ENCODE data around the gene GREB1. TPM values are rescaled to one million over a fixed set of nuclear protein-coding genes. Genes with fewer than 3 reads are reported as not detected.

The GREB1 gene
- total RNA-seq, 1 donor from 2014 or later = 2.3 TPM

DNA sequence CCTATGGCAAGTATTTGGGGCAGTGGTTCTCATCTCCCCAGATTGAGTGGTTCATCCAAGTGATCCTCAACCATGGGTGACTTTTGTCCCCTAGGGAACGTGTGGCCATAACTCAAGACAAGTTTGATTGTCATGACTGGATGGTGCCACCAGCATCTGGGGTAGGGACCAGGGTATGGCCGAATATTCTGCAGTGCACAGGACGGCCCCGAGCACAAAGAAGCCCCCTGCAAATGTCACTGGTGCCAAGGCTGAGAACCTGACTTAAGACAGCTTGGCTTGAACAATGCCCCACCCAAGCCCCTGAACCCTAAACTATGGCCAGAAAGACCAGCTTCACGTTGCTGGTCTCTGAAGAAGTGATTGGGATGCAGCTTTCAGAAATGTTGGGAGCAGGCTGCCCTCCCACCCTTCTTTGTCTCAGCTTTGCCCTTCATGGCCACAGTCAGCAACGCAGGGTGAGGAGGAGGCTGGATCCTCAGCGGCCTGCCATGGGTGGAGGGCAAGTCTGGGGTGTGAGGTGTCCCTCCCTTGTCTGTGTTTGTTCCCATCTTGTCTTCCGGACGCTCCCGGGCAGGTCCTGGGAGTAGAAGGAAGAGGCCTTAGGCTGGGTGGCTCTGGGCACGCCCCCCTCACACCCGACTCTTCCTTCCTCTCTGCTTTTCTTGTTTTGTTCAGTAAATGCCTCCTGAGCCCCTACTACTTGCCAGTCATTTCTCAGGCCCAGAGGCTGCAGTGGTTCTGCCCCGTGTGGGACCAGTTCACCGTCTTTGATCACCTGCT, 43.4 kb downstream of the GREB1 start:
- H3K4me1 ChIP-seq = no peaks in the 10 kb centered on the region
- DNase-seq (peak; percentile 30), ATAC-seq (no peak)
- H3K4me3 ChIP-seq = no peak overlapping the region
- TF ChIP-seq, protein P1, sequence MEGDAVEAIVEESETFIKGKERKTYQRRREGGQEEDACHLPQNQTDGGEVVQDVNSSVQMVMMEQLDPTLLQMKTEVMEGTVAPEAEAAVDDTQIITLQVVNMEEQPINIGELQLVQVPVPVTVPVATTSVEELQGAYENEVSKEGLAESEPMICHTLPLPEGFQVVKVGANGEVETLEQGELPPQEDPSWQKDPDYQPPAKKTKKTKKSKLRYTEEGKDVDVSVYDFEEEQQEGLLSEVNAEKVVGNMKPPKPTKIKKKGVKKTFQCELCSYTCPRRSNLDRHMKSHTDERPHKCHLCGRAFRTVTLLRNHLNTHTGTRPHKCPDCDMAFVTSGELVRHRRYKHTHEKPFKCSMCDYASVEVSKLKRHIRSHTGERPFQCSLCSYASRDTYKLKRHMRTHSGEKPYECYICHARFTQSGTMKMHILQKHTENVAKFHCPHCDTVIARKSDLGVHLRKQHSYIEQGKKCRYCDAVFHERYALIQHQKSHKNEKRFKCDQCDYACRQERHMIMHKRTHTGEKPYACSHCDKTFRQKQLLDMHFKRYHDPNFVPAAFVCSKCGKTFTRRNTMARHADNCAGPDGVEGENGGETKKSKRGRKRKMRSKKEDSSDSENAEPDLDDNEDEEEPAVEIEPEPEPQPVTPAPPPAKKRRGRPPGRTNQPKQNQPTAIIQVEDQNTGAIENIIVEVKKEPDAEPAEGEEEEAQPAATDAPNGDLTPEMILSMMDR (IDR thresholded peaks at IDR 0.05) = no peak
- intact Hi-C loops (cut with DNase I) = no loop called here
- H3K27me3 ChIP-seq (ENCODE audit: low read depth) = no peaks in the 10 kb centered on the region
- H3K9me3 ChIP-seq = no peaks in the 10 kb centered on the region
- H3K36me3 ChIP-seq = no peaks in the 10 kb centered on the region
- H3K27ac ChIP-seq = no peak overlapping the region

DNA sequence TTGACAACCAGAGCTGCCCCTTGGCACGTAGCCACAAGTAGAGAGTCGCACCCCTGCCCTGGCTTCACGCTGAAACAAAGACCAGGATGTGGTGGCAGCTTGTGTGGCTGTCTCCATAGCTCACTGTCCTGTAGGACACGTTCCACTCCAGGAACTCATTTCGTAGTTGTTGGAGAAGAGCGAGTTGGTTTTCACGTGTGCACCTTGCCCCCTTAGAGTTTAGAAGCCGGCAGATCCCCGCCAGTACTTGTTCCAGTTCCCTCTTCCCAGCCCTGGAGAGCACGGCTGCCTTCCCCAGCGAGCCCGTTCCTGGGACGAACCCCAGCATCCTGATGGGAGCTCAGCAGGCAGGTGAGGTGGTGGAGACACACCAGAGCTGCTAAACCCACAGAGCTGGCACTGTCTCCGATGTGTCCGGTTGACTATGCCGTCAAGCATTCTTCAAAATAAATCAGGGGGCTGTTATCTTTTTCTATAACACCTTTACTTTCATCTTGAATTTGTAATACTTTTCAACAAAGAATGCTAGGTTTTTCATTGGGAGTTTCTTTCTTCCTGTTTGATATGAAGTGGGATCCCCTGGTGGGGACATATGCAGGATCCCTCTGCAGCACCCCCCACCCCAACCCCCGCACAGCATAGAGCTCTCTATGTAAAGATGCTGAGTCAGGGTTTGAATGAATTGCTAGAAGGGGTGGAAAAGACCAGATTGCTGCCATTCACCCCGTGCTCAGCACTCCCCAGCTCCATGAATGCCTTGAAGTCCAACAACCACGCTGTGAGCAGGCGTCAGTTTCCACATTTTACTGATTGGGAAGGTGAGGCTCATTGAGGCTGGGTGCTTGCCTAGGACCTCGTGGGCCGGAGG, 44.5 kb downstream of the GREB1 start:
- DNase-seq (no peak), ATAC-seq (no peak)
- Histone ChIP-seq H3K4me1 (peaks cover 4% of the 10 kb centered on the region), H3K27me3 (ENCODE audit: low read depth) (no peaks in the 10 kb centered on the region), H3K36me3 (no peaks in the 10 kb centered on the region), H3K4me3 (no peak overlapping the region), H3K9me3 (no peaks in the 10 kb centered on the region), H3K27ac (no peak overlapping the region)
- intact Hi-C loops (cut with DNase I) = no loop called here
- TF ChIP-seq, protein P1 (IDR thresholded peaks at IDR 0.05) = no peak

DNA sequence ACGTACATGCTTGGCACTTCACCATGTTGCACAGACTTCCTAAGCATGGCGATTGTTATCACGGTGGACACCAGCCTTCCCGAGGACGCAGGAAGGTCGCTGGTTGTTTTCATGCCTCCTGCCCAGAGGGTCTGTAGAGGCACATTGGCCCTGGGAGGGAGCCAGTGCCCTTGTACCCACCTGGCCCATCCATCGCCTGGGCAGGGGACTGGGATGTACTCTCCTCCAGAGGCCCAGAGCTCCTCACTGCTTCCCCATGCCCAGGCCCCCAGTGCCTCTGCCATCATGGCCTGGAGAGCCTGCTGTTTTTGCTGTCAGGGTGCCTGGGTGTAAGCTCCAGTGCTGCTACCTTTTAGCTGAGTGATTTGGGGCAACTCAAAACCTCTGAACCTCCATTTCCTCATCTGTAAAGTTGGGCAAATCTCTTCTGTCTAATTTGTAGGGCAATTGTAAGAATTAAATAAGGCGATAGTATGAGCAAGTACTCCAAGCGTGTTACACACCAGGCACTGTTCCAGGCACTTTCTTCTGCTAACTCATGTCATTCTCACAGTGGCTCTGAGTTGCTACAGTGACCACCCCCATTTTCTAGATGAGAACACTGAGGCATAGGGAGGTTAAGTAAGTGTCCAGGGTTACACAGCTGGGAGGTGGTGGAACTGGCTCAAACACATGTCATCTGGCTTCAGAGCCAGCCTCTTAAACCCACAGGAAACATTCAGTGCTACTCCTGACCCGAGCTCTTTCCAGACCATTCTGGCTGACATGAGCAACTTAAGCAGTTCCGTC, 45.3 kb downstream of the GREB1 start:
- TF ChIP-seq, protein P1 (IDR thresholded peaks at IDR 0.05) = no peak
- H3K4me1 ChIP-seq = peaks cover 9% of the 10 kb centered on the region
- H3K9me3 ChIP-seq = no peaks in the 10 kb centered on the region
- no peak overlapping the region for H3K4me3 ChIP-seq
- H3K27ac ChIP-seq = no peak overlapping the region
- H3K27me3 ChIP-seq (ENCODE audit: low read depth) = no peaks in the 10 kb centered on the region
- no peak for ATAC-seq
- H3K36me3 ChIP-seq = no peaks in the 10 kb centered on the region
- no peak for DNase-seq
- intact Hi-C loops (cut with DNase I) = no loop called here

DNA sequence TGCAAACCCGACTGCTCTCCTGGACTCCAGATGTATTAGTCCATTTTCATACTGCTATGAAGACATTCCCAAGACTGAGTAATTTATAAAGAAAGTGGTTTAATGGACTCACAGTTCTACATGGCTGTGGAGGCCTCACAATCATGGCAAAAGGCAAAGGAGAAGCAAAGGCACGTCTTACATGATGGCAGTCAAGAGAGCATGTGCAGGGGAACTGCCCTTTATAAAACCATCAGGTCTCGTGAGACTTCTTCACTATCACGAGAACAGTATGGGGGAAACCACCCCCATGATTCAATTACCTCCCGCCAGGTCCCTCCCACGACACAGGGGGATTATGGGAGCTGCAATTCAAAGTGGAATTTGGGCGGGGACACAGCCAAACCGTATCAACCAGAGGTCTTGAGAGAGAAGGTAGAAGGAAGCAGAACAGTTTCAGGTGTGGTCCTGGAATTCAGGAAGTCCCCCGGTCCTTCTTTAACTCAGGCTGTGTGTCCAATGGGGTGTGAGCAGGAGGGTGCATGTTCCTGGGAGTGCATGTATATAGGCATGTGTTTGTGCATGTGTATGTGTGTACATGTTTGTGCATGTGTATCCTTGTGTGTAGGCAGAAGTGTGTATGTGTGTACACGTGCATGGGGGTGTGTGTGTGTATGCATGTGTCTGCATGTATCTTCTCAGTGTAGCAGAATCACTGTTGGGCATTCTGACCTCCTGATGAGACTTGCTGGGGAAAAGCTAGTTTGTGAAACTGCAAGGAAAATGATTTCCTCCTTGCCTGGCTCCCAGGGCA, 46.2 kb downstream of the GREB1 start:
- intact Hi-C loops (cut with DNase I) = no loop called here
- no peaks in the 10 kb centered on the region for H3K36me3 ChIP-seq
- peaks cover 9% of the 10 kb centered on the region for H3K4me1 ChIP-seq
- TF ChIP-seq, protein P1 (IDR thresholded peaks at IDR 0.05) = no peak
- no peak overlapping the region for H3K27ac ChIP-seq
- no peaks in the 10 kb centered on the region for H3K9me3 ChIP-seq
- DNase-seq = no peak
- no peak overlapping the region for H3K4me3 ChIP-seq
- no peaks in the 10 kb centered on the region for H3K27me3 ChIP-seq (ENCODE audit: low read depth)
- ATAC-seq = no peak

DNA sequence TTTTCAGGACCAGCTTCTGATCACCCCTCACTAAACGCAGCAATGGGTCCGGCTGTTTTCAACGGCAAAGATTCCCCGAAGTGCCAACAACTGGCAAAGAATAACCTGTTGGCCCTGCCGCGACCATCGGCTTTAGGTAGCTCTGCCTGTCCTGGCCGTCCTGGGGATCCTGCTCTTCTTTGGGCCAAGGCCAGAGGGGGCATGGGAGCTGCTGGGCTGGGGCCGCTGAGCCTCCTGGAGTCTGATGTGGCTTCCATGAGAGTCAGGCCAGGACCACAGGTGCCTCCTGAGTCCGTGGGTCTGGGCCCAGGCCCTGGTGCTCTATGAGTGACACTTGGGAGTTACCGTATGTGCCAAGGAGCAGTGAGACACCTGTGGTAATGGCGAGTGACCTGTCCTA, 46.9 kb downstream of the GREB1 start:
- Histone ChIP-seq H3K9me3 (no peaks in the 10 kb centered on the region), H3K4me1 (peaks cover 9% of the 10 kb centered on the region), H3K4me3 (no peak overlapping the region), H3K27me3 (ENCODE audit: low read depth) (no peaks in the 10 kb centered on the region), H3K36me3 (no peaks in the 10 kb centered on the region), H3K27ac (no peak overlapping the region)
- intact Hi-C loops (cut with DNase I) = no loop called here
- ATAC-seq (no peak), DNase-seq (no peak)
- TF ChIP-seq, protein P1 (IDR thresholded peaks at IDR 0.05) = no peak
